ENCODE data around the gene NFE2L3. TPM values are rescaled to one million over a fixed set of nuclear protein-coding genes. Genes with fewer than 3 reads are reported as not detected.

NFE2L3 gene
- total and polyA plus RNA-seq, 9 of the 15 experiments (the other 6 are each of a cell fraction or from before 2014, with no cell fraction given) = 2.9 to 16.9 (median 12.4) TPM

- TF ChIP-seq CHD7 (IDR thresholded peaks at IDR 0.05; ENCODE audit: low read depth, low read length) (no peak), GABPB2 (CRISPR knock-in tag; conservative IDR thresholded peaks at IDR 0.05) (no peak), STAT5B (CRISPR knock-in tag; IDR thresholded peaks at IDR 0.05) (no peak), POLR2AphosphoS2 (IDR thresholded peaks at IDR 0.05; ENCODE audit: low read length) (peak; percentile 88; the same call in 1 of the 2 replicates), SP2 (IDR thresholded peaks at IDR 0.05; ENCODE audit: extremely low read depth, low read depth, low read length, poor library complexity, severe bottlenecking) (no peak), ETV5 (CRISPR knock-in tag; IDR thresholded peaks at IDR 0.05; ENCODE audit: low read depth) (no peak)
- TF ChIP-seq, protein P1, sequence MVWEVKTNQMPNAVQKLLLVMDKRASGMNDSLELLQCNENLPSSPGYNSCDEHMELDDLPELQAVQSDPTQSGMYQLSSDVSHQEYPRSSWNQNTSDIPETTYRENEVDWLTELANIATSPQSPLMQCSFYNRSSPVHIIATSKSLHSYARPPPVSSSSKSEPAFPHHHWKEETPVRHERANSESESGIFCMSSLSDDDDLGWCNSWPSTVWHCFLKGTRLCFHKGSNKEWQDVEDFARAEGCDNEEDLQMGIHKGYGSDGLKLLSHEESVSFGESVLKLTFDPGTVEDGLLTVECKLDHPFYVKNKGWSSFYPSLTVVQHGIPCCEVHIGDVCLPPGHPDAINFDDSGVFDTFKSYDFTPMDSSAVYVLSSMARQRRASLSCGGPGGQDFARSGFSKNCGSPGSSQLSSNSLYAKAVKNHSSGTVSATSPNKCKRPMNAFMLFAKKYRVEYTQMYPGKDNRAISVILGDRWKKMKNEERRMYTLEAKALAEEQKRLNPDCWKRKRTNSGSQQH (CRISPR knock-in tag; IDR thresholded peaks at IDR 0.05) = no peak
- TF ChIP-seq, protein P2, sequence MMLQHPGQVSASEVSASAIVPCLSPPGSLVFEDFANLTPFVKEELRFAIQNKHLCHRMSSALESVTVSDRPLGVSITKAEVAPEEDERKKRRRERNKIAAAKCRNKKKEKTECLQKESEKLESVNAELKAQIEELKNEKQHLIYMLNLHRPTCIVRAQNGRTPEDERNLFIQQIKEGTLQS (IDR thresholded peaks at IDR 0.05) = no peak
- TF ChIP-seq, protein P2 (CRISPR knock-in tag; conservative IDR thresholded peaks at IDR 0.05) = peak; percentile 81; the same call in 1 of the 2 replicates
- TF ChIP-seq, protein P3, sequence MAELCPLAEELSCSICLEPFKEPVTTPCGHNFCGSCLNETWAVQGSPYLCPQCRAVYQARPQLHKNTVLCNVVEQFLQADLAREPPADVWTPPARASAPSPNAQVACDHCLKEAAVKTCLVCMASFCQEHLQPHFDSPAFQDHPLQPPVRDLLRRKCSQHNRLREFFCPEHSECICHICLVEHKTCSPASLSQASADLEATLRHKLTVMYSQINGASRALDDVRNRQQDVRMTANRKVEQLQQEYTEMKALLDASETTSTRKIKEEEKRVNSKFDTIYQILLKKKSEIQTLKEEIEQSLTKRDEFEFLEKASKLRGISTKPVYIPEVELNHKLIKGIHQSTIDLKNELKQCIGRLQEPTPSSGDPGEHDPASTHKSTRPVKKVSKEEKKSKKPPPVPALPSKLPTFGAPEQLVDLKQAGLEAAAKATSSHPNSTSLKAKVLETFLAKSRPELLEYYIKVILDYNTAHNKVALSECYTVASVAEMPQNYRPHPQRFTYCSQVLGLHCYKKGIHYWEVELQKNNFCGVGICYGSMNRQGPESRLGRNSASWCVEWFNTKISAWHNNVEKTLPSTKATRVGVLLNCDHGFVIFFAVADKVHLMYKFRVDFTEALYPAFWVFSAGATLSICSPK (IDR thresholded peaks at IDR 0.05; ENCODE audit: borderline replicate concordance) = no peak
These were observed 48.6 kb downstream of the NFE2L3 start, which contains the start of gene HNRNPA2B1 (continued) for GRCh38 chr7:26200444-26201246.
